Suprapubic skin (tissue), 4 donors: ENCODE measurements around the gene GPC5. TPM values are rescaled to one million over a fixed set of nuclear protein-coding genes. Genes with fewer than 3 reads are reported as not detected.

ENCODE experiments used
- DNase-seq, 2 donors: peaks; one replicate each; pipeline ENCODE4 v3.0.0-alpha.2; 2019; ENCODE audit warnings: low spot score in 2 of 2
- H3K27ac ChIP-seq: fragments of 200-600 bp; sonication (generic); one replicate; pipeline ENCODE4 v1.5.1; 2019
- H3K27me3 ChIP-seq: fragments of 200-600 bp; sonication (generic); one replicate; pipeline ENCODE4 v1.5.1; 2019
- H3K36me3 ChIP-seq: fragments of 200-600 bp; sonication (generic); one replicate; pipeline ENCODE4 v1.5.1; 2019
- H3K4me1 ChIP-seq: fragments of 200-600 bp; sonication (generic); one replicate; pipeline ENCODE4 v1.5.1; 2019
- H3K4me3 ChIP-seq: fragments of 200-600 bp; sonication (generic); one replicate; pipeline ENCODE4 v1.5.1; 2019; ENCODE audit warnings: mild to moderate bottlenecking
- H3K9me3 ChIP-seq: fragments of 200-600 bp; sonication (generic); one replicate; pipeline ENCODE4 v1.5.1; 2019
- CTCF ChIP-seq, 2 donors: fragments of 200-600 bp in 1 of 2; fragments of 450-650 bp in 1 of 2; sonication (generic) in 1 of 2; IDR thresholded peaks; one replicate each; pipeline ENCODE4 v1.5.1; 2016 to 2019; ENCODE audit warnings: antibody characterized with exemption in 2 of 2, mild to moderate bottlenecking in 1 of 2, moderate library complexity in 1 of 2
- EP300 ChIP-seq: sonication (generic); formaldehyde crosslinking; IDR thresholded peaks from one replicate; pipeline ENCODE4 v1.6.1; 2017; ENCODE audit warnings: antibody characterized with exemption
- POLR2A ChIP-seq, 2 donors: fragments of 450-650 bp; IDR thresholded peaks; one replicate each; pipeline ENCODE4 v1.6.1; 2017; ENCODE audit warnings: antibody characterized with exemption in 2 of 2, mild to moderate bottlenecking in 2 of 2, moderate library complexity in 2 of 2
- POLR2AphosphoS5 ChIP-seq, 3 donors: sonication (generic); formaldehyde crosslinking; IDR thresholded peaks; one replicate each; pipeline ENCODE4 v1.6.1; 2017; ENCODE audit warnings: antibody characterized with exemption in 3 of 3
- WGBS: methylation state at CpG from one replicate; pipeline ENCODE4 v1.1.5; 2018; 5-methylcytosine and 5-hydroxymethylcytosine counted together
- total RNA-seq, 4 donors: library from RNA; depleted of rRNA; stranded (reverse); fragments of >200 nt; gene quantifications; one replicate each; pipeline ENCODE4 v1.1.0, GENCODE V29; 2016

Gene GPC5
- total RNA-seq, 4 donors from 2014 or later, result 0.55 TPM; not detected in 3

GRCh38 chr13:91567485-91568207, 169.2 kb downstream of the GPC5 start:
- H3K27me3 ChIP-seq, result no peaks in the 10 kb centered on the region
- 88% methylated on average over 5 of the region's 5 CpGs for WGBS
- no peak overlapping the region for H3K27ac ChIP-seq
- H3K36me3 ChIP-seq, result no peaks in the 10 kb centered on the region
- H3K4me1 ChIP-seq, result no peaks in the 10 kb centered on the region
- DNase-seq, result no peak
- H3K9me3 ChIP-seq, result no peaks in the 10 kb centered on the region
- H3K4me3 ChIP-seq, result no peak overlapping the region
- TF ChIP-seq POLR2AphosphoS5 (IDR thresholded peaks at IDR 0.05), result no peak
- TF ChIP-seq CTCF (IDR thresholded peaks at IDR 0.05), result no peak
- TF ChIP-seq POLR2A (IDR thresholded peaks at IDR 0.05), result no peak
- TF ChIP-seq EP300, result no peak

GRCh38 chr13:91571681-91572080, 173.3 kb downstream of the GPC5 start:
- TF ChIP-seq EP300 (no peak), POLR2AphosphoS5 (IDR thresholded peaks at IDR 0.05) (no peak), POLR2A (IDR thresholded peaks at IDR 0.05) (no peak), CTCF (IDR thresholded peaks at IDR 0.05) (no peak)
- Histone ChIP-seq H3K27me3 (no peaks in the 10 kb centered on the region), H3K4me1 (no peaks in the 10 kb centered on the region), H3K36me3 (no peaks in the 10 kb centered on the region), H3K27ac (no peak overlapping the region), H3K4me3 (no peak overlapping the region), H3K9me3 (no peaks in the 10 kb centered on the region)
- DNase-seq, result no peak
- WGBS, result 89% methylated on average over 5 of the region's 5 CpGs

- no peak for DNase-seq
- Histone ChIP-seq H3K27ac (no peak overlapping the region), H3K4me3 (no peak overlapping the region), H3K27me3 (no peaks in the 10 kb centered on the region), H3K9me3 (no peaks in the 10 kb centered on the region), H3K36me3 (no peaks in the 10 kb centered on the region), H3K4me1 (no peaks in the 10 kb centered on the region)
- TF ChIP-seq CTCF (IDR thresholded peaks at IDR 0.05), result no peak
- 50% methylated on average over 1 of the region's 1 CpG for WGBS
Measured at GRCh38 chr13:91572439-91572838, 174.0 kb downstream of the GPC5 start.

GRCh38 chr13:91572944-91573598, 174.7 kb downstream of the GPC5 start:
- H3K27ac ChIP-seq, result no peak overlapping the region
- H3K4me1 ChIP-seq, result no peaks in the 10 kb centered on the region
- TF ChIP-seq EP300, result no peak
- TF ChIP-seq POLR2AphosphoS5 (IDR thresholded peaks at IDR 0.05), result no peak
- no peak for TF ChIP-seq POLR2A (IDR thresholded peaks at IDR 0.05)
- TF ChIP-seq CTCF (IDR thresholded peaks at IDR 0.05), result no peak
- 78% methylated on average over 9 of the region's 9 CpGs for WGBS
- no peak overlapping the region for H3K4me3 ChIP-seq
- no peaks in the 10 kb centered on the region for H3K9me3 ChIP-seq
- no peaks in the 10 kb centered on the region for H3K27me3 ChIP-seq
- DNase-seq, result no peak
- H3K36me3 ChIP-seq, result no peaks in the 10 kb centered on the region

- no peak for DNase-seq
- Histone ChIP-seq H3K27ac (no peak overlapping the region), H3K9me3 (no peaks in the 10 kb centered on the region), H3K4me3 (no peak overlapping the region), H3K27me3 (no peaks in the 10 kb centered on the region), H3K36me3 (no peaks in the 10 kb centered on the region), H3K4me1 (no peaks in the 10 kb centered on the region)
- 25% methylated on average over 1 of the region's 1 CpG for WGBS
- TF ChIP-seq POLR2AphosphoS5 (IDR thresholded peaks at IDR 0.05) (no peak), POLR2A (IDR thresholded peaks at IDR 0.05) (no peak), CTCF (IDR thresholded peaks at IDR 0.05) (no peak), EP300 (no peak)
Measured at GRCh38 chr13:91574766-91575165, 176.3 kb downstream of the GPC5 start.
